Cardiac fibroblast (primary cell): ENCODE results near the gene CCDC86.

Source experiments
- DNase-seq, 2 donors: peaks; one replicate each; pipeline versions ENCODE4 v3.0.0 to v3.0.0-alpha.2; 2010; ENCODE audit warnings: low read depth in 2 of 2
- H3K4me3 ChIP-seq, 2 donors: replicated peaks in 1 of 2; 1 replicate in 1 of 2; 2 replicates in 1 of 2; pipeline ENCODE4 v1.5.1; 2011; ENCODE audit warnings: low read depth in 2 of 2, low read length in 2 of 2, mild to moderate bottlenecking in 2 of 2, moderate library complexity in 1 of 2
- TF ChIP-seq, protein P1 (sequence below): IDR thresholded peaks from one replicate; pipeline ENCODE4 v1.5.1; 2011; ENCODE audit warnings: low read depth, mild to moderate bottlenecking, low read length, inconsistent platforms

The CCDC86 gene

GRCh38 chr11:60864856-60865513, 23.1 kb downstream of the CCDC86 start:
- TF ChIP-seq, protein P1, sequence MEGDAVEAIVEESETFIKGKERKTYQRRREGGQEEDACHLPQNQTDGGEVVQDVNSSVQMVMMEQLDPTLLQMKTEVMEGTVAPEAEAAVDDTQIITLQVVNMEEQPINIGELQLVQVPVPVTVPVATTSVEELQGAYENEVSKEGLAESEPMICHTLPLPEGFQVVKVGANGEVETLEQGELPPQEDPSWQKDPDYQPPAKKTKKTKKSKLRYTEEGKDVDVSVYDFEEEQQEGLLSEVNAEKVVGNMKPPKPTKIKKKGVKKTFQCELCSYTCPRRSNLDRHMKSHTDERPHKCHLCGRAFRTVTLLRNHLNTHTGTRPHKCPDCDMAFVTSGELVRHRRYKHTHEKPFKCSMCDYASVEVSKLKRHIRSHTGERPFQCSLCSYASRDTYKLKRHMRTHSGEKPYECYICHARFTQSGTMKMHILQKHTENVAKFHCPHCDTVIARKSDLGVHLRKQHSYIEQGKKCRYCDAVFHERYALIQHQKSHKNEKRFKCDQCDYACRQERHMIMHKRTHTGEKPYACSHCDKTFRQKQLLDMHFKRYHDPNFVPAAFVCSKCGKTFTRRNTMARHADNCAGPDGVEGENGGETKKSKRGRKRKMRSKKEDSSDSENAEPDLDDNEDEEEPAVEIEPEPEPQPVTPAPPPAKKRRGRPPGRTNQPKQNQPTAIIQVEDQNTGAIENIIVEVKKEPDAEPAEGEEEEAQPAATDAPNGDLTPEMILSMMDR: no peak
- no peak for DNase-seq
- no peak overlapping the region for H3K4me3 ChIP-seq

DNA sequence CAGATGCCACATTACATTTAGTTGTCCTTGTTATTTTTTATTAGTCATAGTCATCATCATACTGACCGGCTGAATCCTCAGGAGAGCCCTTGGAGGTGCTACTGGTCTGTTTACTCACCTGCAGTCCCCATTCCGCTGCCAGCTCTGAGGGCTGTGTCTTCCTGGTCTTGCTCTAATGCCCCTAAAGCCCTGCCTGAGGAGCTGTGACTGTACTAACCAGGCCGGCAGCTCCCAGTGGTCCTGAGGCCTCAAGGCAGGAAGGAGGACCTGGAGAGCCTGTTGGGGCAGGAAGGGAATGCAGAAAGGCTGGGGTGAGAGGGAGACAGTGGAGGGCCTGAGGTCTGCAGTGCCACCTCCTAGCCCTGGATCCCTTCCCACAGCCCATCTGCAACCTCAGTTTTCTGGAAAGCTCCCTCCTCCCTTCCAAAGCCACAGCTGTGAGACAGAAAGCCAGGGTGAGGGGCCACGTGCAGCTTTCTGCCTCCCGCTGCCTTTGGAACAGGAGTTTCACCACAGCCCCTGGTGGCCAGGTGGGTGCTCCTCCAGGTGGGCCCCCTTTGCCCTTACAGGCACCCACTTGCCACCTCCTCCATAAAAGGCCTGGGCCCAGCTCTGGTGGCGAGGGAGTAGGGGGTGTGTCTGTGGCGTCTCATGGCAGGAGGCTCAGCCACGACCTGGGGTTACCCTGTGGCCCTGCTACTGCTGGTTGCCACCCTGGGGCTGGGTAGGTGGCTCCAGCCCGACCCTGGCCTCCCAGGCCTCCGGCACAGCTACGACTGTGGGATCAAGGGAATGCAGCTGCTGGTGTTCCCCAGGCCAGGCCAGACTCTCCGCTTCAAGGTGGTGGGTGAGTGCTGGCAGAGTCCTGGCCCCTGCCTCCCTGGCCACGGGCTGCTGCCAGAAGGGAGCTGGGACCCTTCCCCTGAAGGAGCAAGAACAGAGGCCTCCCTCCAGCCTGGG, 25.3 kb downstream of the CCDC86 start, which contains the start of gene ZP1:
ZP1 (plus strand) TSS at position 632 of the 960 bp plus-strand sequence; CDS start at position 652, 20 bp downstream.
- peak in 1 of 2 donors; percentile 49 for DNase-seq
- H3K4me3 ChIP-seq: no peak within 1 kb of the TSS
- TF ChIP-seq, protein P1: no peak

- no peak for DNase-seq
- TF ChIP-seq, protein P1: no peak
- no peak overlapping the region for H3K4me3 ChIP-seq
Observed at GRCh38 chr11:60867871-60868681, 26.2 kb downstream of the CCDC86 start.

GRCh38 chr11:60868682-60869450, 27.0 kb downstream of the CCDC86 start:
- no peak for DNase-seq
- TF ChIP-seq, protein P1: no peak
- no peak overlapping the region for H3K4me3 ChIP-seq

DNA sequence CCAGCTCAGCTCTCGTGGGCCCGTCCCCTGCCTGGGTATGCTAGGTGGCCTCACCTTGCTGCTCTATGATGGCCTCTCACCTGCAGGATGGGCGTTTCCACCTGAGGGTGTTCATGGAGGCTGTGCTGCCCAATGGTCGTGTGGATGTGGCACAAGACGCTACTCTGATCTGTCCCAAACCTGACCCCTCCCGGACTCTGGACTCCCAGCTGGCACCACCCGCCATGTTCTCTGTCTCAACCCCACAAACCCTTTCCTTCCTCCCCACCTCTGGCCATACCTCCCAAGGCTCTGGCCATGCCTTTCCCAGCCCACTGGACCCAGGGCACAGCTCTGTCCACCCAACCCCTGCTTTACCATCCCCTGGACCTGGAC, 27.5 kb downstream of the CCDC86 start:
- DNase-seq: no peak

More for the DNA sequence above, 27.5 kb downstream of the CCDC86 start:
- H3K4me3 ChIP-seq: no peak overlapping the region
- TF ChIP-seq, protein P1: no peak
